Muscle layer of duodenum (tissue), 2 donors: Measurements from ENCODE around the gene SDS.
"Not testable (repeated sequence)": the region's sequence is repeated elsewhere in the genome, so short reads cannot be mapped to it uniquely, and the experiment has no call there.

Experiments used
- H3K27ac ChIP-seq: one replicate; pipeline ENCODE4 v1.7.0; 2013; ENCODE audit warnings: mild to moderate bottlenecking, low read length
- H3K27me3 ChIP-seq: one replicate; pipeline ENCODE4 v1.7.0; 2013; ENCODE audit warnings: low read depth, mild to moderate bottlenecking, control low read depth, low read length
- H3K36me3 ChIP-seq, 2 donors: one replicate each; pipeline ENCODE4 v1.7.0; 2013; ENCODE audit warnings: low read length in 2 of 2, control low read depth in 1 of 2, mild to moderate bottlenecking in 1 of 2; ENCODE audit not compliant: insufficient read depth in 2 of 2, control insufficient read depth in 1 of 2
- H3K4me1 ChIP-seq, 2 donors: one replicate each; pipeline ENCODE4 v1.7.0; 2013; ENCODE audit warnings: low read length in 2 of 2, mild to moderate bottlenecking in 2 of 2, control low read depth in 1 of 2, moderate library complexity in 1 of 2; ENCODE audit not compliant: insufficient read depth in 2 of 2, control insufficient read depth in 1 of 2
- H3K4me3 ChIP-seq, 2 donors: one replicate each; pipeline ENCODE4 v1.7.0; 2013; ENCODE audit warnings: low read length in 2 of 2, low read depth in 1 of 2, mild to moderate bottlenecking in 1 of 2
- H3K9me3 ChIP-seq, 2 donors: one replicate each; pipeline ENCODE4 v1.7.0; 2013; ENCODE audit warnings: low read length in 2 of 2, control low read depth in 1 of 2, mild to moderate bottlenecking in 1 of 2; ENCODE audit not compliant: control insufficient read depth in 1 of 2
- donor health status: healthy.

Gene SDS

GRCh38 chr12:113369391-113369985 is 34.2 kb downstream of the SDS start:
- peaks cover 0 to 3% of the 10 kb centered on the region in 2 donors for H3K4me1 ChIP-seq
- no peaks in the 10 kb centered on the region for H3K9me3 ChIP-seq
- no peaks in the 10 kb centered on the region for H3K27me3 ChIP-seq
- H3K4me3 ChIP-seq = no peak overlapping the region
- H3K36me3 ChIP-seq = peaks cover 13 to 37% of the 10 kb centered on the region in 2 donors
- H3K27ac ChIP-seq = no peak overlapping the region

GRCh38 chr12:113368331-113368730 is 35.4 kb downstream of the SDS start:
- Histone ChIP-seq H3K36me3 (peaks cover 9 to 28% of the 10 kb centered on the region in 2 donors), H3K4me1 (peaks cover 0 to 3% of the 10 kb centered on the region in 2 donors), H3K27ac (no peak overlapping the region), H3K9me3 (no peaks in the 10 kb centered on the region), H3K27me3 (no peaks in the 10 kb centered on the region), H3K4me3 (no peak overlapping the region)

DNA sequence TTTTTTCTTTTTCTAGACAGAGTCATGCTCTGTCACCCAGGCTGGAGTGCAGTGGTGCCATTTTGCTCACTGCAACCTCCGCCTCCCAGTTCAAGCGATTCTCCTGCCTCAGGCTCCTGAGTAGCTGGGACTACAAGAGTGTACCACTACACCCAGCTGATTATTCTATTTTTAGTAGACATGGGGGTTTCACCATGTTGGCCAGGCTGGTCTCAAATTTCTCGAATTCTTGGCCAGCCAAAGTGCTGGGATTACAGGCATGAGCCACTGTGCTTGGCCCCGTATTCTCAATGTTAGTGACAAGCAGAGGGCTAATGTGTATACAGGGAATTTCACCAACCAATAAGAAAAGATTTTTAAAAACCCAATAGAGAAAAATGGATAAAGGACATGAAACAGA is 36.9 kb downstream of the SDS start:
- H3K9me3 ChIP-seq = no peaks in the 10 kb centered on the region
- no peak overlapping the region for H3K27ac ChIP-seq

GRCh38 chr12:113365639-113366395 is 37.9 kb downstream of the SDS start:
- H3K27ac ChIP-seq = no peak overlapping the region
- H3K9me3 ChIP-seq = no peaks in the 10 kb centered on the region
- no peak overlapping the region for H3K4me3 ChIP-seq
- H3K27me3 ChIP-seq = no peaks in the 10 kb centered on the region
- H3K36me3 ChIP-seq = peaks cover 0 to 8% of the 10 kb centered on the region in 2 donors
- peaks cover 0 to 3% of the 10 kb centered on the region in 2 donors for H3K4me1 ChIP-seq

More for the DNA sequence above, 36.9 kb downstream of the SDS start:
- Histone ChIP-seq H3K36me3 (peaks cover 3 to 17% of the 10 kb centered on the region in 2 donors), H3K4me1 (peaks cover 0 to 3% of the 10 kb centered on the region in 2 donors), H3K4me3 (no peak overlapping the region), H3K27me3 (no peaks in the 10 kb centered on the region)

DNA sequence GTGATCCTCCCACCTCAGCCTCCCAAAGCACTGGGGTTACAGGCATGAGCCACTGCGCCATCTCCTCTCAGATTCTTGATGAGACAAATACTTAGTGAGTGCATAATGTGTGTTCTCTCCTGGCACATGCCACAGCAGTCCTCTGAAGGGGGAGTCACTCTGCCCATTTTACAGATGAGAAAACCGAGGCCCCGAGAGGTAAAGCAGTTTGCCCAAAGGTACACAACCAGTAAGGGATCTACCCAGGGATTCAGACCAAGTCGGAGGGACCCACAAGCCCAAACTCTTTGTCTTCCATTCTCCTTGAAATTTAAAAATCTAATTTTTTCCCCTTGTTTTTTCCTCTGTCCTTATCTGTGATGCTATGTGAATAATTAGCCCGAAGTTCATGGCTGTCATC is 39.0 kb downstream of the SDS start:
- H3K9me3 ChIP-seq = no peaks in the 10 kb centered on the region
- peaks cover 3 to 5% of the 10 kb centered on the region in 2 donors for H3K4me1 ChIP-seq
- H3K27ac ChIP-seq = no peak overlapping the region
- H3K36me3 ChIP-seq = peaks cover 0 to 8% of the 10 kb centered on the region in 2 donors
- H3K27me3 ChIP-seq = no peaks in the 10 kb centered on the region
- no peak overlapping the region for H3K4me3 ChIP-seq

DNA sequence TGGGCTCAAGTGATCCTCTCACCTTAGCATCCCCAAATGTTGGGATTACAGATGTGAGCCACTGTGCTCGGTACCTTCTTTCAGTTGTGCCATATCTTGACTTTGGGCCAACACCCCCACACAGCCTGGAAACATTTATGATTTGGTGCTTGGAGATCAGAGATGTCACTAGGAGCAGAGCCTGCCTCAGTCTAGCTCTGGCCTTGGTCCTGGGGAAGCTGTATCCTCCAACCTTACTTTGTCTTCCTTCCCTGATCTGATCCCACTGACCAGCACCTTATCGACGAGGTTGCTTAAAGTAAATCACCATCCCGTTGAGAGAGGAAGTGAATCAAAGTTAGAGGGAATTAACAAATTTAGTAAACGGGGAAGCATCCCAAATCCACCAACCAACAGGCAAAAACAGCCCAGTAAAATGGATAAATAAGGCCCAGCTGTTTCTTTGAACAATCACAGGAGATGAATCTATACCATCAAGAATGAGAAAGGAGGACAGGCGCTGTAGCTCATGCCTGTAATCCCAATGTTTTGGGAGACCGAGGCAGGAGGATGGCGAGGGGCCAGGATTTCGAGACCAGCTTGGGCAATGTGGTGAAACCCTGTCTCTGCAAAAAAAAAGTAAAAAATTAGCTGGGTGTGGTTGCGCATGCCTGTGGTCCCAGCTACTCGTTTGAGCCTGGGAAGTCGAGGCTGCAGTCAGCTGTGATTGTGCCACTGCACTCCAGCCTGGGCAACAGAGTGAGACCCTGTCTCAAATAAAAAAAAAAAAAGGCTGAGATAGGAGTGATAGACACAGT is 41.9 kb downstream of the SDS start:
- Histone ChIP-seq H3K36me3 (no peaks in the 10 kb centered on the region), H3K4me1 (peaks cover 3 to 17% of the 10 kb centered on the region in 2 donors), H3K27ac (no peak overlapping the region), H3K9me3 (no peaks in the 10 kb centered on the region), H3K4me3 (no peak overlapping the region), H3K27me3 (no peaks in the 10 kb centered on the region)

GRCh38 chr12:113359939-113360748 is 43.5 kb downstream of the SDS start:
- Histone ChIP-seq H3K36me3 (no peaks in the 10 kb centered on the region), H3K4me3 (peak overlapping the region; percentile 80 to 84), H3K27ac (no peak overlapping the region), H3K4me1 (peaks cover 3 to 14% of the 10 kb centered on the region in 2 donors), H3K9me3 (no peaks in the 10 kb centered on the region), H3K27me3 (no peaks in the 10 kb centered on the region)

- H3K4me1 ChIP-seq = peaks cover 3 to 14% of the 10 kb centered on the region in 2 donors
- no peaks in the 10 kb centered on the region for H3K36me3 ChIP-seq
- H3K27ac ChIP-seq = peak overlapping the region; percentile 83
- no peaks in the 10 kb centered on the region for H3K27me3 ChIP-seq
- H3K9me3 ChIP-seq = no peaks in the 10 kb centered on the region
- peak overlapping the region; percentile 80 to 84 for H3K4me3 ChIP-seq
Observed at GRCh38 chr12:113359133-113359938, 44.4 kb downstream of the SDS start.

DNA sequence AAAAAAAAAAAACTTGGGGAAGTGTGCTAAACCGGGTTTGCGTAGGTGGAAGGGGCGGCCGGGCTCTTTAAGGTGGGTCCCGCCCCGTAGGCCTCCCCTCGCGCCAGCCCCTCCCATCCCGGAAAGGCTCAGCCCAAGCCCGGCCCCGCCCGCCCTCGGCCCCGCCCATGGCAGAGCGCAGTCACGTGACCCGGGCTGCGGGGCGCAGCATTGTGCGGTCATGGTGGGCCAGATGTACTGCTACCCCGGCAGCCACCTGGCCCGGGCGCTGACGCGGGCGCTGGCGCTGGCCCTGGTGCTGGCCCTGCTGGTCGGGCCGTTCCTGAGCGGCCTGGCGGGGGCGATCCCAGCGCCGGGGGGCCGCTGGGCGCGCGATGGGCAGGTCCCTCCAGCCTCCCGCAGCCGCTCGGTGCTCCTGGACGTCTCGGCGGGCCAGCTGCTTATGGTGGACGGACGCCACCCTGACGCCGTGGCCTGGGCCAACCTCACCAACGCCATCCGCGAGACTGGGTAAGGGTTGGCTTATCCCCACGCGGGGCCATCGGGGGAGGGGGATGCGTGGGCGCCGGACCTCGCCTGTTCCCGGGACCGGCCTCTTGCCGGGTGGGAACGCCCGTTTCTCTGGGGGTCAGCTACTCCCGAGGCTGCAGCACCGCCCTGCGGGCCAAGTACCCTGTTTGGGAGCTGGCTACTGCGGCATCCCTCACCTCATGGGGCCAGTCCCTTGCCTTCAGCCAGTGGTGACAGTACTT is 45.1 kb downstream of the SDS start, which contains the start of gene PLBD2:
TSS of gene PLBD2 (plus strand) at position 207 of the 752 bp plus-strand sequence. CDS start at position 221, 14 bp downstream.
- Histone ChIP-seq H3K27me3 (no peaks in the 10 kb centered on the region), H3K4me1 (peaks cover 3 to 14% of the 10 kb centered on the region in 2 donors), H3K4me3 (peak within 1 kb of the TSS; percentile 80 to 84), H3K27ac (peak within 1 kb of the TSS; percentile 83), H3K9me3 (no peaks in the 10 kb centered on the region), H3K36me3 (no peaks in the 10 kb centered on the region)

GRCh38 chr12:113354192-113354591 is 49.5 kb downstream of the SDS start:
- not testable (repeated sequence) for H3K4me3 ChIP-seq, H3K36me3 ChIP-seq, H3K27ac ChIP-seq, H3K27me3 ChIP-seq, H3K9me3 ChIP-seq, H3K4me1 ChIP-seq
